GM12891 (cell line): ENCODE measurements around the gene BAIAP2.

ENCODE experiments used
- DNase-seq: peaks from one replicate; pipeline ENCODE4 v3.0.0; 2011; ENCODE audit warnings: low spot score; ENCODE audit not compliant: insufficient read length
- FAIRE-seq: peaks from 2 replicates; lab custom pipeline; 2011; peaks lifted over from hg19 to GRCh38; lab: Jason Lieb, UNC
- PAX5 ChIP-seq: IDR thresholded peaks from 2 replicates; pipeline ENCODE4 v1.6.1; 2011; ENCODE audit warnings: low read length, moderate library complexity, mild to moderate bottlenecking; ENCODE audit not compliant: insufficient read depth, severe bottlenecking
- POLR2A ChIP-seq: IDR thresholded peaks from 2 replicates; pipeline ENCODE4 v1.6.1; 2011; ENCODE audit warnings: low read depth, low read length, control low read depth
- POLR2AphosphoS5 ChIP-seq: IDR thresholded peaks from 2 replicates; pipeline ENCODE4 v1.6.1; 2011; ENCODE audit warnings: low read depth, low read length, control low read depth
- POU2F2 ChIP-seq: IDR thresholded peaks from 2 replicates; pipeline ENCODE4 v1.6.1; 2011; ENCODE audit warnings: low read depth, mild to moderate bottlenecking, control low read depth, low read length, moderate library complexity
- SPI1 ChIP-seq: IDR thresholded peaks from 2 replicates; pipeline ENCODE4 v1.6.1; 2011; ENCODE audit warnings: low read depth, low read length, control low read depth
- TAF1 ChIP-seq: IDR thresholded peaks from 2 replicates; pipeline ENCODE4 v1.6.1; 2011; ENCODE audit warnings: low read depth, low read length, control low read depth

BAIAP2 gene

DNA sequence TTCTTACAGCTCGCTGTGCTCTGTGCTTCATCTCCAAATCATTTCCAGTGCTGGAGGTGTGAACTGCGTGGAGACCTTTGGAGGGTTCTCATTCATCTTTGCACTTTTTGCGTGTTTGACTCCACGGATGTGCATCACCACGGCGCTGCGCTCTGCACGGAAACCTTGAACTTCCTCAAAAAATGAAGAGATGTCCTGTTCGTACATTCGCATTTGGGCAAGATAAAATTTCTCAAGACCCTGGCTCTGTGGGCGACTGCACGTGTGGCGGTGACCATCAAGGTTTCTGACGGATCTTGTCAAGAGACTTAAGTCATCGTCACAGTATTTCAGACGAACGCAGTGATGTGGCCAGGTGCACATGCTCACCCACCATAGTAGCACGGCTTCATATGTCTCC is 120.0 kb downstream of the BAIAP2 start:
- FAIRE-seq (no peak), DNase-seq (no peak)
- TF ChIP-seq POLR2AphosphoS5 = no peak
- no peak for TF ChIP-seq PAX5
- TF ChIP-seq POU2F2 = no peak
- TF ChIP-seq TAF1 = no peak
- no peak for TF ChIP-seq SPI1
- TF ChIP-seq POLR2A = no peak

DNA sequence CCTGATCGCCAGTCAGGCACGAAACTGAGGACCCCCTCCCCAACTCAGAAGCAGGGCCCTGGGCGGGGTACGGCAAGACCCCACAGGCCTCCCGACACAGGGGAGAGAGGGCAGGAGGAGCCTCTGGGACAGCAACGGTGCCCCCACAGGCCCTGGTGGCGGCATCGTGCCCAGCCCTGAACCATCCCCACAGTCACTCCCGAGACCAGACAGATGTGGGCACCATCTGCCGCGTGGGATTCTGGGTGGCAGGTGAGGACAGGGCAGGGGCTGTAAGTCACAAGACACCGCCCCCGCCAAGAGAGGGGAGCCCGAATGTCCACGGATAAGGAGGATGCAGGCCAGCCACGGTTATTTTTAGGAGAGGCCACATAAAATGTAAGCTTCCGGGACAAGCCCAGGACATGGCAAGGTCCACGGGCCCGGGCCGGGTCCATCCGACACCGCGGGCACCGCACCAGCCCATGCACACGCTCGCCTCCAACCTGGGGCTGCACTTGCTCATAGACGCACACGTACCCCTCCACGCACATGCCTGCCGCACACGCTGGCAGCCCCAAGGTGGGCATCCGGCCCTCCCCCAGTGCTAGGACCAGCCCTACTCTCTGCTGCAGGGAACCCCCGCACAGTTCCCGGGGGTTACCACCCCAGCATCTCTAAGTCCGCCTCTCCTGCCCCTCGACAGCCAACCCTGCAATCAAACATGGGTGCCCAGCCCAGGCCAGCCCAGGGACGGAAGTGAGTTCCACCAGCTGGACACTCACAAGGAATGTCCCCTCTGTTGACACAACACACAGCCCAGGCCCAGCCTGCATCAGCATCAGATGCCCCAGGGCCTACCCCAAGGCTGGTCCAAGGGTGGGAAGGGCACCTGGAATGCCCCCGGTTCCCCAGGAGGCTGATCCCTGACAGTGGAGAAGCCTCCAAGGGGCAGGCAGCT is 122.2 kb downstream of the BAIAP2 start:
- DNase-seq = no peak
- FAIRE-seq = no peak
- no peak for TF ChIP-seq TAF1
- no peak for TF ChIP-seq PAX5
- TF ChIP-seq POU2F2 = no peak
- no peak for TF ChIP-seq POLR2A
- no peak for TF ChIP-seq SPI1
- TF ChIP-seq POLR2AphosphoS5 = no peak

DNA sequence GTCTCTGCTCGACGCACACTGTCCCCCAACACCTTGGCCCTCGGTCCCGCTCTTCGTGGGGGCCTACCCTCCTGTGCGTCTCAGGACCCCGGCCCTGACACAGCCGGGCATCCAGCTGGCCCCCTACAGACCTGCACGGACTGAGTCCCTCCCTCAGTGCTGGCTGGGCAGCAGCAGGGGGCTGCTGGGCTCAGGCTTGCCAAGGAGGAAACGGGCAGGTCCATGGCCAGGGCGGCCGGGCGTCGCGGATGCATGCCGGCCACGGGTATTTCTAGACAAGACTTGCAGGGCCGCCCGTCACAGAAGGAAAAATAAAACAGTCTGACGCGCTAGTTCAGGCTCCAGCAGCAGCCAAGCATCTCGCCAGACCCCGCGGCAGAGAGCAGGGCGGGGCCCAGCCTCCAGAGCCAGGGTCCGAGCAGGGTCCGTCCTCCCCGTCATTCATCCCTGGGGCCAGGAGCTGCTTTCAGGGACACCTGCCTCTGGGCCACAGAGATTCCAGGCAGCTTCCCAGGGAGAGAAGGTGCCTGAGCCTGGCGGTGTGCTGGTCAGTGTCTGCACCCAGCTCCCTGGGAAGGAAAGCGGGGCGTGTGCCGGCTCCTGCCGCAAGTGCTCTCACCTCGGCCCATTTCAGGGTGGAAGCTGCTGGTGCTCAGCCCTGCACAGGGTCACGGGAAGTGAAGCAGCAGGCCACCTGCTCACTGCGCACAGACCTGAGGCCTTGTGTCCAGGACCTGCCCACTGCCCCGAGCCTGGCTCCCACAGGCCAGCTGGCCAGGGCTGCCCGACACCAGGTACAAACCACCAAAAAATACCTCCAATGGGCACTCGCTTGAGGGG is 123.1 kb downstream of the BAIAP2 start:
- no peak for FAIRE-seq

DNA sequence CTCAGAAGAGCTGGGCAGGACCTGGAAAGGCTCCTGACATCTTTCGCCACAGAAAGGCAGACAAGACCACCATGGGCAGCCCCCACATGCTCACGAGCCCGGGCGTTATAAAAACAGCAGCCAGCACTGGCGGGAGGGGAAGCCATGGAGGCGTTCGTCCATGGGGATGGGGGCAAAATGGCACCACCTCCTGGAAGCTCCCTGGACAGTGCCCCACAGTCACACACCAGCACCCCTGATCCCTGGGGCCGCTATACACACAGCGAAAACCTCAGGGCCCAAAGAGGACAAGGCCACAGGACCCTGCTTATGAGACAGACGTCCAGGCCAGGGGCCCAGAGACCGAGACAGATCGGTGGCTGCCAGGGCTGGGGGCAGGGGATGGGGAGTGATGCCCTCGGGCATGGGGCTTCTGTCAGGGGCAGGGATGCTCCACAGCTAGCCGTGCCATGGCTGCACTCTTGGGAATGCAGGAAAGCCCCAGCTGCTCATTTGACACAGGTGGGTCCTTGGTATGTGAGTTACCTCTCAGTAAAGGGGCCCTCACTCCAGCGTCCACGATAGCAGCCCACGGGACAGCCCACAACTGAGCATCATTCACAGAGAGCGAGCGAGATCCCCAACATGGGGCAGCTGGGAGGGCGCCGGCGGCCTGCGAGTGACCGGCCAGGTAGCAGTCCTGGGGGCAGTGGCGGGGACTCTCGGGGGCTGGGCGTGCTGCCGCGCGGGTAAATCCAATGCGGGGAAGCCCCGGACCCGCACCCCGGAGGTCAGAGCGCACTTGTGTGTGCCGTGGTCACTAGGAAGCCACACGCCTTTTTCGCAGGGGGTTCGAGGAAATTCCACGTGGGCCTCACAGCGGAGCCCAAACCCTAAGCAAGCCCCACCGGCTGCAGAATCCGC is 124.0 kb downstream of the BAIAP2 start:
- TF ChIP-seq TAF1 (no peak), PAX5 (no peak), POLR2A (no peak), POU2F2 (no peak), SPI1 (no peak), POLR2AphosphoS5 (no peak)
- DNase-seq (no peak), FAIRE-seq (no peak)

More for the DNA sequence above, 123.1 kb downstream of the BAIAP2 start:
- TF ChIP-seq PAX5 = no peak
- TF ChIP-seq POLR2AphosphoS5 = no peak
- no peak for TF ChIP-seq POLR2A
- TF ChIP-seq SPI1 = no peak
- no peak for TF ChIP-seq TAF1
- TF ChIP-seq POU2F2 = no peak
- no peak for DNase-seq

DNA sequence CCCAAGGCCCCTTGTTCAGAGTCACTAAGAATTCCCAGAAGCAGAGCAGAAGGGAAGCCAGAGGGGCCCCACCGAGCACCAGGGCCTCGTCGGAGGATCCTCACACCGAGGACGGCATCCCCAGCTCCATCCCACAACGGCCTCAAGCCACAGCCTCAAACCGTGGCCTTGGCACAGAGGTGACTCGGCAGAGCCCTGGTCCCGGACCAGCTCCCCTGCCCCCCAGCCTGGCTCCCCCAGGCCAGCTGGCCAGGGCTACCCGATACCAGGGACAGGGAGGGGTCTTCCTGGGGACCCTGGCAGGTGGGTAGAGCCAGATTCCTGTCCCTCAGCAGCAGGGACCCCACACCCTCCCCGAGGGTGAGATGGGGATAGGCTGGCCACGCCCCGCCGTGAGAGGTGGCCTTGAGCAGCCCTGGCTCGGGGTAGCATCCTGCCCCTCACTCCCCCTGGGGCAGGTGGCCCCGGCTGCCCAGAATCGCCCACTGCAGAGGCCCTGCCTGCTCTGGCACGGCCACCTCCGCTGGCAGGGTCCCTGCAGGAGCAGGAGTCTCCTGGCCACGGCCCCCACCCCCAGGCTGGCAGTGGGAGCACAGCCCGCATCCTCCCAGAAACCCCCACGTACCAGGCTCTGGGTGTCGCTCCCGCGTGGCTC is 124.8 kb downstream of the BAIAP2 start:
- FAIRE-seq (no peak), DNase-seq (no peak)
- TF ChIP-seq SPI1 = no peak
- no peak for TF ChIP-seq POLR2AphosphoS5
- no peak for TF ChIP-seq POLR2A
- TF ChIP-seq POU2F2 = no peak
- no peak for TF ChIP-seq TAF1
- TF ChIP-seq PAX5 = no peak

DNA sequence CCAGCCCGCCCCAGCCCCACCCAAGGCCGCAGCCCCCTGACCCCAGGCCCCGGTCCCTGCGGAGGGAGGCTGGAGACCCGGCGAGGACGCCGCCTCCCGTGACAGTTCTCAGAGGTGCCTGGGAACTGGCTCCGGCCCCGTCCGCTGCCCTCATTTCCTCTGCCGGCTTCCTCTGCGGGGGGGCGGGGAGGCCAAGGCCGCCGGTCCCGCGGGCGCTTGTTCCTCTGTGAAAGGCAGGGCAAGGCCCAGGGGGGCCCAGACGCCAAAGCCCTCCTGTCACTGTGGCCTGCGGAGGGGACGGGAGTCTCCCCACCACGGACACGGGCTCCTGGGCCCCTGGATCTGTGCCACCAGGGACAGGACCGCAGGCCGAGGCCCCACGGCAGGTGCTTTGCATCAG is 125.4 kb downstream of the BAIAP2 start:
- DNase-seq (no peak), FAIRE-seq (no peak)

DNA sequence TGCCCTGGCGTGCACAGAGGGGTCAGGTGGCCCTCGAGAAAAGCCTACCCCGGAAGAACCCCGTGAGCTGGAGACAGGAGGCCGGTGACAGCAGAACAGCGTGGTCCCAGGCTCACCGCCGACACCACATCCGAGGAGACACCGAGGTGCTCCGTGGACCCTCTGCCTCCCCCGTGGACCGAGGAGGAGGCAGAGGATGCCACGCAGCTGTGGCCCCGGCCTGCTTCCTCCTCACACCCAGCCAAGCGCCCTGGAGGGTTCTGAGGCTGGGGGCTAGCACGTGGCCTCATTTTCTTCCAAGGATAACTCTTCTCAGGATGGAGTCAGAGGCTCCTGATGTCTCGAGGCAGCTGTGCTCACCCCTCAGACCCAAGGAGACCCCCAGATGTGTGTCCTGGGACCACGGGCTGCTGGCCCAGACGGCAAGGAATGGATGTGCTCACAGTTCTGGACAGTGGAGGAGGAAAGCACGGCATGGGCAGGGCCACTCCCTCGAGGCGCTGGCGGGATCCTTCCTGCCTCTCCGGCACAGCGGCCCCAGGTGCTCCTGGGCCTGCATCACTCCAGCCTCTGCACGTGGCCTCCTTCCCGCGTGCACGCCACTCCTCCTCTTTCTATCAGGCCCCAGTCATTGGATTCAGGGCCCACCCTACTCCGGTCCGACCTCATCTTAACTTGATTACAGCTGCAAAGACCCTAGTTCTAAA is 125.9 kb downstream of the BAIAP2 start:
- FAIRE-seq (no peak), DNase-seq (no peak)
- TF ChIP-seq SPI1 = no peak
- no peak for TF ChIP-seq POLR2AphosphoS5
- TF ChIP-seq PAX5 = no peak
- no peak for TF ChIP-seq POLR2A
- TF ChIP-seq POU2F2 = no peak
- no peak for TF ChIP-seq TAF1

More for the DNA sequence above, 125.4 kb downstream of the BAIAP2 start:
- no peak for TF ChIP-seq SPI1
- no peak for TF ChIP-seq PAX5
- no peak for TF ChIP-seq POLR2AphosphoS5
- TF ChIP-seq POLR2A = no peak
- TF ChIP-seq POU2F2 = no peak
- no peak for TF ChIP-seq TAF1

DNA sequence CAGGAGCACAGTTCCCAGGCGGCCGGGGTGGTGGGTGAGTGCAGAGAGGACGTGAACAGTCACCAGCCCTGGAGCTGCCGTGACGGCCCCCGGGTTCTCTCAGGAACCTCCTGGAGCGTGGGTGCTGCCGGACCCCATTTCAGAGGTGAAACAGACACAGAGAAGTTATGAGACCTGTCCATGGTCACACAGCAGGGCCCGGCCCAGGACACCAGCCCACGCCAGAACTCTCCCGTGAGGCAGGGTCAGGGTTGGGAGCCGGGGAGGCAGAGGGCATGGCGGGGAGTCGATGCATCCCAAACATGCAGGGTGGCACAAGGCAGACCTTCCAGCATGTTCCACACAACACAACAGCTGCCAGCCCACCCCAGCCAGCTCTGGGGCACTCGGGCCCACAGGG is 126.6 kb downstream of the BAIAP2 start:
- DNase-seq (no peak), FAIRE-seq (no peak)
- TF ChIP-seq POLR2AphosphoS5 (no peak), SPI1 (no peak), POLR2A (no peak), POU2F2 (no peak), PAX5 (no peak), TAF1 (no peak)

DNA sequence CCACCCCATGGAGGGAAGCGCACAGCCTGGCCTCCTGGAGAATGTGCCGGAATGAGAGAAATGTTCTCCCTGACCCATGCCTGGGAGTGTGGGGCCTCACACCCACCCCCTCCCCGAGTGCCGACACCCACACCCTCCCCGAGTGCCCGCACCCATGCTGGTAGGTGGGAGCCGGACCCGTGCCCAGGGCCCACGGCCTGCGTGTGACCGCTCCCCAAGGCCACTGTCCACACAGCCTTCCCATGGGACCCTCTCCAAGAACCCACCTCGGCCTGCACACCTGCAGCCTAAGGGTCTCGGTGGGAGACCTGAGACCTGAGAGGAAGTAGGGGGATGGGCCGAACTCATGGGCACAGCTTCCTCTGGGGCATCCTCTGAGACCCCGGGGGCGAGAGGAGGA is 127.0 kb downstream of the BAIAP2 start:
- no peak for FAIRE-seq
- TF ChIP-seq POLR2A (no peak), PAX5 (no peak), POU2F2 (no peak)
- DNase-seq = no peak
